GM19395 (cell line): Measurements from ENCODE around the gene TMEM145.
"Not testable (repeated sequence)": the region's sequence is repeated elsewhere in the genome, so short reads cannot be mapped to it uniquely, and the experiment has no call there.

Source experiments
- ATAC-seq: cut with Tn5 transposase; IDR thresholded peaks from one replicate; pipeline ENCODE4 v1.9.1; 2021; ENCODE audit warnings: mild to moderate bottlenecking, moderate library complexity; ENCODE audit not compliant: unreplicated experiment

TMEM145 gene

GRCh38 chr19:42333975-42334696, 21.0 kb downstream of the TMEM145 start:
- ATAC-seq = no peak

GRCh38 chr19:42334697-42335373, 21.7 kb downstream of the TMEM145 start:
- no peak for ATAC-seq

- ATAC-seq = no peak
Observed at GRCh38 chr19:42335374-42335936, 22.3 kb downstream of the TMEM145 start.

- ATAC-seq = no peak
Observed at GRCh38 chr19:42335971-42336370, 22.9 kb downstream of the TMEM145 start.

GRCh38 chr19:42339126-42339860, 26.2 kb downstream of the TMEM145 start:
- ATAC-seq = not testable (repeated sequence)

- ATAC-seq = not testable (repeated sequence)
Observed at GRCh38 chr19:42339922-42340321, 26.8 kb downstream of the TMEM145 start.

GRCh38 chr19:42343344-42344110, 30.4 kb downstream of the TMEM145 start:
- ATAC-seq = no peak

- ATAC-seq = no peak
Observed at GRCh38 chr19:42344336-42344893, 31.3 kb downstream of the TMEM145 start.

GRCh38 chr19:42345191-42345812, 32.2 kb downstream of the TMEM145 start:
- ATAC-seq = no peak

GRCh38 chr19:42348211-42348610, 35.1 kb downstream of the TMEM145 start:
- no peak for ATAC-seq

GRCh38 chr19:42349378-42350107, 36.4 kb downstream of the TMEM145 start:
- no peak for ATAC-seq

GRCh38 chr19:42350417-42350816, 37.3 kb downstream of the TMEM145 start:
- ATAC-seq = no peak

GRCh38 chr19:42351079-42351735, 38.1 kb downstream of the TMEM145 start:
- ATAC-seq = no peak

- no peak for ATAC-seq
Observed at GRCh38 chr19:42352301-42353259, 39.5 kb downstream of the TMEM145 start.

GRCh38 chr19:42353341-42354015, 40.4 kb downstream of the TMEM145 start:
- ATAC-seq = no peak

- ATAC-seq = no peak
Observed at GRCh38 chr19:42355896-42356295, 42.8 kb downstream of the TMEM145 start.

- no peak for ATAC-seq
Observed at GRCh38 chr19:42356686-42357085, 43.6 kb downstream of the TMEM145 start.
